HepG2 (cell line): Measurements from ENCODE around the gene GADD45B. TPM values are rescaled to one million over a fixed set of nuclear protein-coding genes. Genes with fewer than 3 reads are reported as not detected.

ENCODE experiments used
- CENPT ChIP-seq: sonication (generic); formaldehyde crosslinking; IDR thresholded peaks from 2 replicates; pipeline ENCODE4 v1.8.0; 2022; ENCODE audit warnings: low read depth, mild to moderate bottlenecking, moderate library complexity, missing genetic modification reagents
- GLMP ChIP-seq: sonication (generic); formaldehyde crosslinking; IDR thresholded peaks from 2 replicates; pipeline ENCODE4 v1.9.0; 2021; ENCODE audit warnings: missing genetic modification reagents, mild to moderate bottlenecking, borderline replicate concordance
- HMGXB3 ChIP-seq: sonication (generic); formaldehyde crosslinking; IDR thresholded peaks from 2 replicates; pipeline ENCODE4 v1.4.0; 2020; ENCODE audit warnings: missing genetic modification reagents, borderline replicate concordance
- KDM6A ChIP-seq: IDR thresholded peaks from 2 replicates; pipeline ENCODE4 v1.6.1; 2016; ENCODE audit warnings: low read depth
- PAX8 ChIP-seq: sonication (generic); formaldehyde crosslinking; IDR thresholded peaks from 2 replicates; pipeline ENCODE4 v1.8.0; 2022; ENCODE audit warnings: mild to moderate bottlenecking, missing genetic modification reagents, borderline replicate concordance
- ZBTB25 ChIP-seq: IDR thresholded peaks from 2 replicates; pipeline ENCODE4 v1.6.1; 2018; ENCODE audit warnings: missing genetic modification reagents
- ZMAT5 ChIP-seq: sonication (generic); formaldehyde crosslinking; IDR thresholded peaks from 2 replicates; pipeline ENCODE4 v1.5.0; 2020; ENCODE audit warnings: mild to moderate bottlenecking, low read depth, missing genetic modification reagents, borderline replicate concordance
- ZMYM2 ChIP-seq: sonication (generic); formaldehyde crosslinking; IDR thresholded peaks from 2 replicates; pipeline ENCODE4 v1.8.0; 2022; ENCODE audit warnings: mild to moderate bottlenecking, missing genetic modification reagents
- ZNF280D ChIP-seq: sonication (generic); formaldehyde crosslinking; IDR thresholded peaks from 2 replicates; pipeline ENCODE4 v1.5.1; 2020; ENCODE audit warnings: mild to moderate bottlenecking, missing genetic modification reagents
- ZNF414 ChIP-seq: sonication (generic); formaldehyde crosslinking; IDR thresholded peaks from 2 replicates; pipeline ENCODE4 v1.5.0; 2020; ENCODE audit warnings: missing genetic modification reagents
- ZNF574 ChIP-seq: sonication (generic); formaldehyde crosslinking; IDR thresholded peaks from 2 replicates; pipeline ENCODE4 v1.4.0; 2020; ENCODE audit warnings: missing genetic modification reagents
- ZNF614 ChIP-seq: IDR thresholded peaks from 2 replicates; pipeline ENCODE4 v1.6.1; 2018; ENCODE audit warnings: missing biosample characterization, missing genetic modification reagents, inconsistent platforms, borderline replicate concordance
- ZNF761 ChIP-seq: sonication (generic); formaldehyde crosslinking; conservative IDR thresholded peaks from 2 replicates; pipeline ENCODE4 v1.4.0; 2020; ENCODE audit warnings: mild to moderate bottlenecking, missing genetic modification reagents
- ZNF83 ChIP-seq: sonication (generic); formaldehyde crosslinking; IDR thresholded peaks from 2 replicates; pipeline ENCODE4 v1.4.0; 2020; ENCODE audit warnings: missing genetic modification reagents, mild to moderate bottlenecking, borderline replicate concordance
- polyA plus RNA-seq, 8 experiments: library from polyadenylated mRNA; depleted of rRNA in 3 of 8; stranded (reverse) in 7 of 8; unstranded in 1 of 8; fragments of >200 nt; fragmentation: Illumina TruSeq in 4 of 8; extraction: Trizol in 4 of 8; gene quantifications; 2 replicates each; pipeline versions ENCODE4 v1.2.1 to v1.2.3, GENCODE V29; 2011 to 2016; ENCODE audit warnings: low read depth in 4 of 8, missing spikeins in 1 of 8, mixed read lengths in 1 of 8; ENCODE audit not compliant: insufficient read depth in 1 of 8
- total RNA-seq, 5 experiments: library from RNA; depleted of rRNA; stranded (reverse); fragments of >200 nt; fragmentation: Illumina TruSeq; extraction: Trizol; gene quantifications; 2 replicates each; pipeline ENCODE4 v1.2.3, GENCODE V29; 2016; ENCODE audit warnings: low read depth in 1 of 5

GADD45B gene
- total and polyA plus RNA-seq, 2 of the 13 experiments (the other 11 are each of a cell fraction or from before 2014, with no cell fraction given) = 4.6 to 34.1 TPM

GRCh38 chr19:2475018-2475701 lies 767 bp upstream of the GADD45B start (continued):
- no peak for TF ChIP-seq ZBTB25
- TF ChIP-seq ZMAT5 (CRISPR knock-in tag) = no peak
- TF ChIP-seq ZNF614 (CRISPR knock-in tag) = no peak
- no peak for TF ChIP-seq GLMP (CRISPR knock-in tag)
- no peak for TF ChIP-seq KDM6A (CRISPR knock-in tag)
- no peak for TF ChIP-seq ZNF761
- TF ChIP-seq PAX8 (CRISPR knock-in tag) = no peak
- no peak for TF ChIP-seq ZNF280D
- TF ChIP-seq CENPT = 0 out of 2 replicates have a peak, but pooled peaks have one; percentile 16
- peak; percentile 61; the same call in 1 of the 2 replicates for TF ChIP-seq ZMYM2 (CRISPR knock-in tag)
- no peak for TF ChIP-seq ZNF574
- no peak for TF ChIP-seq HMGXB3 (CRISPR knock-in tag)
- TF ChIP-seq ZNF414 (CRISPR knock-in tag) = no peak
- no peak for TF ChIP-seq ZNF83 (CRISPR knock-in tag)
